HCT116 (cell line): ENCODE results near the gene NEK9. TPM values are rescaled to one million over a fixed set of nuclear protein-coding genes. Genes with fewer than 3 reads are reported as not detected.
"Not testable (repeated sequence)": the region's sequence is repeated elsewhere in the genome, so short reads cannot be mapped to it uniquely, and the experiment has no call there.

Experiments used
- ATAC-seq: fragments of 200-7000 bp; cut with Tn5 transposase; 2 replicates; pipeline ENCODE4 v1.9.1; 2020; ENCODE audit warnings: mild to moderate bottlenecking, moderate library complexity
- BruUV-seq: library from RNA; stranded (reverse); fragments of 400-500 nt; replicated peaks from 2 replicates; lab custom pipeline; 2021; lab: Mats Ljungman, UMichigan
- CTCF ChIA-PET: fragments of 300-600 bp; sonication (Branson Sonifier 250); formaldehyde crosslinking; loops from one replicate; lab custom pipeline; 2021; ENCODE audit warnings: antibody characterized with exemption; lab: Charles Lee
- POLR2A ChIA-PET: fragments of 300-600, 350-600 bp; sonication (Branson Sonifier 250); formaldehyde crosslinking; loops from one replicate; lab custom pipeline; 2021; ENCODE audit warnings: antibody characterized with exemption; lab: Charles Lee
- RAD21 ChIA-PET, 2 experiments: fragments of 300-600 bp; sonication (Branson Sonifier 250); formaldehyde crosslinking; loops; one replicate each; lab custom pipeline; 2023; ENCODE audit warnings: low total read pairs in 2 of 2; ENCODE audit not compliant: uncharacterized antibody in 2 of 2, unreplicated experiment in 2 of 2, low non-redundant PET in 1 of 2; lab: Charles Lee
- DNase-seq: peaks from one replicate; pipeline ENCODE4 v3.0.0-alpha.2; 2010; ENCODE audit warnings: low read depth, low spot score
- H2AFZ ChIP-seq: fragments of 200-600 bp; shearing (Covaris generic), sonication (generic); 2 replicates; pipeline ENCODE4 v1.6.1; 2017; ENCODE audit warnings: low read depth, mixed run types, mixed read lengths, antibody characterized with exemption, low read length; ENCODE audit not compliant: poor library complexity, severe bottlenecking
- H3K27ac ChIP-seq: 2 replicates; pipeline ENCODE4 v1.5.1; 2012; ENCODE audit warnings: low read depth, low read length
- H3K27me3 ChIP-seq: fragments of 200-600 bp; sonication (generic); 2 replicates; pipeline ENCODE4 v1.6.1; 2016; ENCODE audit warnings: mixed run types, low read length, mixed read lengths; ENCODE audit not compliant: insufficient read depth
- H3K36me3 ChIP-seq, 2 experiments: fragments of 200-500 bp in 1 of 2; fragments of 200-600 bp in 1 of 2; sonication (Bioruptor generic) in 1 of 2; sonication (generic) in 1 of 2; 2 replicates each; pipeline versions ENCODE4 v1.5.1 to v1.6.1; 2014 to 2016; ENCODE audit warnings: low read length in 2 of 2, inconsistent platforms in 1 of 2, mixed read lengths in 1 of 2, mixed run types in 1 of 2; ENCODE audit not compliant: insufficient read depth in 2 of 2, control insufficient read depth in 1 of 2
- H3K4me1 ChIP-seq, 2 experiments: fragments of 200-600 bp in 1 of 2; sonication (generic) in 1 of 2; 2 replicates each; pipeline versions ENCODE4 v1.5.1 to v1.6.1; 2012 to 2017; ENCODE audit warnings: low read length in 2 of 2, inconsistent platforms in 1 of 2, mild to moderate bottlenecking in 1 of 2, mixed read lengths in 1 of 2, mixed run types in 1 of 2, moderate library complexity in 1 of 2; ENCODE audit not compliant: insufficient read depth in 2 of 2, control insufficient read depth in 1 of 2
- H3K4me2 ChIP-seq: fragments of 200-600 bp; sonication (generic); 2 replicates; pipeline ENCODE4 v1.6.1; 2017; ENCODE audit warnings: mixed run types, low read length, mixed read lengths
- H3K4me3 ChIP-seq, 2 experiments: fragments of 200-600 bp in 1 of 2; sonication (generic) in 1 of 2; replicated peaks in 1 of 2; 2 replicates each; pipeline ENCODE4 v1.5.1; 2011 to 2016; ENCODE audit warnings: low read length in 2 of 2, control low read depth in 1 of 2, low read depth in 1 of 2, mild to moderate bottlenecking in 1 of 2, mixed read lengths in 1 of 2, mixed run types in 1 of 2
- H3K79me2 ChIP-seq: fragments of 200-600 bp; sonication (generic); 2 replicates; pipeline ENCODE4 v1.6.1; 2017; ENCODE audit warnings: mild to moderate bottlenecking, mixed run types, low read length, moderate library complexity, mixed read lengths; ENCODE audit not compliant: insufficient read depth
- H3K9ac ChIP-seq: fragments of 200-600 bp; sonication (generic); 2 replicates; pipeline ENCODE4 v1.6.1; 2016; ENCODE audit warnings: low read length, mixed read lengths
- H3K9me2 ChIP-seq: fragments of 200-600 bp; sonication (generic), shearing (Covaris generic); 2 replicates; pipeline ENCODE4 v1.6.1; 2017; ENCODE audit warnings: mixed run types, mild to moderate bottlenecking, moderate library complexity; ENCODE audit not compliant: insufficient read depth
- H3K9me3 ChIP-seq, 2 experiments: fragments of 200-500 bp in 1 of 2; fragments of 200-600 bp in 1 of 2; sonication (Bioruptor generic) in 1 of 2; sonication (generic) in 1 of 2; 2 replicates each; pipeline ENCODE4 v1.6.1; 2014 to 2017; ENCODE audit warnings: low read length in 2 of 2, mixed read lengths in 2 of 2, inconsistent platforms in 1 of 2, low read depth in 1 of 2, mild to moderate bottlenecking in 1 of 2, mixed run types in 1 of 2, moderate library complexity in 1 of 2; ENCODE audit not compliant: control insufficient read depth in 1 of 2, insufficient read depth in 1 of 2
- H4K20me1 ChIP-seq: fragments of 200-600 bp; sonication (generic), shearing (Covaris generic); 2 replicates; pipeline ENCODE4 v1.6.1; 2017; ENCODE audit warnings: mixed run types, mild to moderate bottlenecking, moderate library complexity; ENCODE audit not compliant: insufficient read depth
- ATF3 ChIP-seq: IDR thresholded peaks from 2 replicates; pipeline ENCODE4 v1.6.1; 2012
- EGR1 ChIP-seq: IDR thresholded peaks from 2 replicates; pipeline ENCODE4 v1.6.1; 2012; ENCODE audit warnings: low read depth
- EZH2phosphoT487 ChIP-seq: fragments of 200-600 bp; IDR thresholded peaks from 2 replicates; pipeline ENCODE4 v1.6.1; 2018; ENCODE audit warnings: antibody characterized with exemption, borderline replicate concordance
- JUND ChIP-seq: IDR thresholded peaks from 2 replicates; pipeline ENCODE4 v1.6.1; 2012
- POLR2AphosphoS5 ChIP-seq: IDR thresholded peaks from 2 replicates; pipeline ENCODE4 v1.6.1; 2011; ENCODE audit warnings: mild to moderate bottlenecking, low read depth, low read length, moderate library complexity
- RAD21 ChIP-seq: IDR thresholded peaks from 2 replicates; pipeline ENCODE4 v1.6.1; 2012; ENCODE audit warnings: low read depth, mild to moderate bottlenecking
- SP1 ChIP-seq: IDR thresholded peaks from 2 replicates; pipeline ENCODE4 v1.6.1; 2012; ENCODE audit warnings: low read depth
- TCF7L2 ChIP-seq: IDR thresholded peaks from 2 replicates; pipeline ENCODE4 v1.7.0; 2011; ENCODE audit warnings: borderline replicate concordance, inconsistent platforms; ENCODE audit not compliant: insufficient read depth, insufficient read length; ENCODE audit errors: extremely low read depth
- YY1 ChIP-seq: IDR thresholded peaks from 2 replicates; pipeline ENCODE4 v1.6.1; 2011; ENCODE audit warnings: low read length, low read depth, moderate library complexity, mild to moderate bottlenecking; ENCODE audit not compliant: insufficient replicate concordance; ENCODE audit errors: extremely low read depth
- intact Hi-C: fragments of 100-400 bp; cut with micrococcal nuclease; formaldehyde crosslinking; loops from 2 replicates; pipeline ENCODE4 v1.10.0; 2022
- total RNA-seq: library from RNA; stranded (reverse); gene quantifications from one replicate; pipeline ENCODE4 v1.2.1, GENCODE V29; 2021; ENCODE audit not compliant: unreplicated experiment
- TF ChIP-seq, protein P1 (sequence below): IDR thresholded peaks from 2 replicates; pipeline ENCODE4 v1.6.1; 2011; ENCODE audit warnings: mild to moderate bottlenecking, low read length, moderate library complexity; ENCODE audit not compliant: insufficient replicate concordance; ENCODE audit errors: extremely low read depth

Gene NEK9
- total RNA-seq, 1 experiment from 2014 or later = 64.4 TPM

DNA sequence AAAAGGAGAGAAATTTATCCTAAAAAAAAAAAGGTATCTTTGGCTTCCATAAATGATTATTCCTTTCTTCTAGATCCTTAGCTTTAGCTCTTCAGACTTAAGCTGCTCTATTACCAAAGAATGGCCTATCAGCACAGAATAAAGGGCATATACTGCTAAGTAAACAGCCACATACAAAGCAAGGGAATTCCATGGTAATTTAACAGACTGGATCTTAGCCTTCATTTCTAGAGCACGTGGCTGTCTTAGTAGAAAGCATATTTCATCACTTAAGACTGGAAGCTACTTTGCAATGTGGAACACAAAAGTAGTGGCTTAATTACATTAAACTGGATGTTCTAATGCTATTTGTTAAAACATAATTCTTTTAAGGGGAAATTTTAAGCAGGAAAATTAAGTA lies 26.4 kb upstream of the NEK9 start (continued):
- TF ChIP-seq, protein P1, sequence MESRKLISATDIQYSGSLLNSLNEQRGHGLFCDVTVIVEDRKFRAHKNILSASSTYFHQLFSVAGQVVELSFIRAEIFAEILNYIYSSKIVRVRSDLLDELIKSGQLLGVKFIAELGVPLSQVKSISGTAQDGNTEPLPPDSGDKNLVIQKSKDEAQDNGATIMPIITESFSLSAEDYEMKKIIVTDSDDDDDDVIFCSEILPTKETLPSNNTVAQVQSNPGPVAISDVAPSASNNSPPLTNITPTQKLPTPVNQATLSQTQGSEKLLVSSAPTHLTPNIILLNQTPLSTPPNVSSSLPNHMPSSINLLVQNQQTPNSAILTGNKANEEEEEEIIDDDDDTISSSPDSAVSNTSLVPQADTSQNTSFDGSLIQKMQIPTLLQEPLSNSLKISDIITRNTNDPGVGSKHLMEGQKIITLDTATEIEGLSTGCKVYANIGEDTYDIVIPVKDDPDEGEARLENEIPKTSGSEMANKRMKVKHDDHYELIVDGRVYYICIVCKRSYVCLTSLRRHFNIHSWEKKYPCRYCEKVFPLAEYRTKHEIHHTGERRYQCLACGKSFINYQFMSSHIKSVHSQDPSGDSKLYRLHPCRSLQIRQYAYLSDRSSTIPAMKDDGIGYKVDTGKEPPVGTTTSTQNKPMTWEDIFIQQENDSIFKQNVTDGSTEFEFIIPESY = no peak
- TF ChIP-seq YY1 (no peak), SP1 (no peak), TCF7L2 (no peak), RAD21 (no peak)

DNA sequence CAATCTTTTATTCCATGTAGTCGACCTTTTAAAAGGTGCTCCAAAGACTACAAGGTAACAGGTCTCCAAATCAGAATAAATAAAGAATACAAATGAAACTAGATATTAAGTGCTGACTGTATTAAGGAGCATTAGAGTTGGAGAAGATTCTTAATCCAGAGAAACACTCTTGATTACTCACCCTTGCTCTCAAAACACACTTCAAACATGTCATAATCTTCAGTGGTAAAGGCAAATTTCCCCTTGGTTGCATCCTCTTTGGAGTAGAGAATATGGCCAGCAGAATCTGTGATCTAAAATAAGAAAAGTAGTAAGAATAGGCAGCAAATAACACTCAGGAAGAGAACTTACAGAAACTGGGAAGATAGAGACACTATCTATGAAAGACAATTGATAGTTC lies 25.0 kb upstream of the NEK9 start:
- no peaks in the 10 kb centered on the region for H4K20me1 ChIP-seq
- ATAC-seq (no peak), DNase-seq (no peak)
- H3K9ac ChIP-seq = no peak overlapping the region
- ChIA-PET CTCF (no interaction called here), RAD21 (no interaction called here), POLR2A (no interaction called here)
- BruUV-seq = no TSS peak
- H3K9me3 ChIP-seq = no peaks in the 10 kb centered on the region
- H3K4me3 ChIP-seq = no peak overlapping the region
- peaks cover 60% of the 10 kb centered on the region for H3K79me2 ChIP-seq
- no peaks in the 10 kb centered on the region for H3K4me1 ChIP-seq
- no peaks in the 10 kb centered on the region for H3K27me3 ChIP-seq
- peaks cover 12 to 22% of the 10 kb centered on the region in 2 experiments for H3K36me3 ChIP-seq
- intact Hi-C loops = no loop called here
- H3K4me2 ChIP-seq = no peak overlapping the region
- no peak for TF ChIP-seq ATF3
- TF ChIP-seq EGR1 = no peak
- TF ChIP-seq POLR2AphosphoS5 = no peak
- TF ChIP-seq EZH2phosphoT487 = no peak
- TF ChIP-seq RAD21 = no peak
- no peak for TF ChIP-seq JUND
- TF ChIP-seq, all 23 proteins: peak for 0
- Histone ChIP-seq H3K9me2 (no peaks in the 10 kb centered on the region), H2AFZ (no peak overlapping the region), H3K27ac (no peak overlapping the region)

GRCh38 chr14:75150637-75151036 lies 23.8 kb upstream of the NEK9 start:
- H4K20me1 ChIP-seq, ATAC-seq, H3K4me1 ChIP-seq, H3K9ac ChIP-seq, BruUV-seq, POLR2A ChIA-PET, H3K27me3 ChIP-seq, H3K4me2 ChIP-seq, H3K9me2 ChIP-seq, H3K4me3 ChIP-seq, H2AFZ ChIP-seq, DNase-seq, RAD21 ChIA-PET, CTCF ChIA-PET, H3K27ac ChIP-seq, intact Hi-C loops, H3K9me3 ChIP-seq: not testable (repeated sequence)
- peaks cover 17 to 25% of the 10 kb centered on the region in 2 experiments for H3K36me3 ChIP-seq
- H3K79me2 ChIP-seq = peaks cover 58% of the 10 kb centered on the region
